CD4-positive, alpha-beta T cell treated with Interleukin-12 subunit alpha and Interleukin-12 subunit beta, for 1 hour (primary cell): ENCODE results near the gene STX2.

Experiments used
- DNase-seq: peaks from one replicate; pipeline ENCODE4 v3.0.0-alpha.2; 2020

STX2 gene

DNA sequence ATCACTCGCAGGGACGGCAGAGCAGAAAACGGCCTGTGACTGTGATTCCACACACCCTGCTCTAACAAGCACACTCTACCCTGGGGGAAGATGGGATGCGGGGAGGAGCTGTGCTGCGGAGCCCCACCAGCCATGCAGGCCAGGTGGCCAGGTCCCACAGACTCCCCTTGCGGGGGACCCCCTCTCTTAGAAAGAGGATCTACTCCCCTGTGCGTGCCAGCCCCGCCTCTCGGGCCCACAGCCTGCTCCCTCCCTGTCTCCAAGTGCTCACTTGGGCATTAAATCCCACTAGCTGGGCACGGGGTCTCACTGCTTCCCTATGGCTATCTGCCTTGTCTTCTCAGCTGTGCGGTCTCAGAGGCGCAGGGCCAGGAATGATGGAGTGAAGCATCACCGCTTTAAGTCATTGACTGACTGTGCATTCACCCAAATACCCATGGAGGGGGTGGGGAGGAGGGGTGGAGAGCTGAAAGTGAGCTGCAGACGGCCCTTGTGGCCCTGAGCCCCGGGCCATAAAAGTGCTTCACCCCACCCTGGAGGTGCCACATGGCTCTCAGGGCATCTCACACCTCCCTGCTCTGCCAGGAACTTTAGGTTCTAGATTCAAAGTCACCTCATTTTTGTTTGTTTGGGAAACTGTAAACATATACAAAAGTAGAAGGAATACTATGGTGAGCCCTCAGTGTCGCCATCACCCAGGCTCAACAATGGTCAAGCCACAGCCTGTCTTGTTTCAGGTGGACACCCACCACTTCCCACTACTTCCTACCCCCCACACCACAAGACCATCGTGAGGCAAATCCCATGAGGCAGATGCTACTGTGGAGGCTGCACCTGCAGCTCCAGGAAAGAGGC, 9.4 kb downstream of the STX2 start:
- no peak for DNase-seq

GRCh38 chr12:130828895-130829294, 10.2 kb downstream of the STX2 start:
- no peak for DNase-seq

- no peak for DNase-seq
Measured at GRCh38 chr12:130827432-130827831, 11.6 kb downstream of the STX2 start.

DNA sequence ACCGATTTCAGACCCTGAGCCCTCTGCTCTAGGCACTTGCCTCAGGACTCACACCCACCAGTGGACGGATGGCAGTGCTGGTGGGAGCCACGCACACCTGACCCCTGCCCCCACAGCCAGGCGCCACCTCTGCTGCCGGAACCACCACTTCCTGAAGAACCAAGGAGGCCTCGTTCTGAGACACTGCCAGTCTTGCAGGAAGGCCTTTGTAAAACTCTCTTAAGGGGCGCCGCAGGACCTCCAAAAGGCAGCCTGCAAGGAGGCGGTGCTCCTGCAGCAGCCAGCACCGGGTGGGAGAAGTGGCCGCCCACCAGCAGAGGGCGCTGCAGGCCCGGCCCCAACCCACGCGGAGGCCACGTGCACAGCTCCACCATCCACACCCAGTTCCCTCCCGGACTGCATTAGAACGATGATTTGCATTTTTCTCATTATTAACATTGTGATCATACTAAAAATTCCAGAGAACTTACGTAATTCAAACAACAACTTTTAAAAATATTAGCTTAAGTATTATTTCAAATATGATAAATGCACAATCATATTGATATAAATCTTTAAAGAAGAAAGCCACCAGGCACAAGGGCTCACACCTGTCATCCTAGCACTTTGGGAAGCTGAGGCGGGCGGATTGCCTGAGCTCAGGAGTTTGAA, 12.8 kb downstream of the STX2 start:
- DNase-seq = peak; percentile 74

DNA sequence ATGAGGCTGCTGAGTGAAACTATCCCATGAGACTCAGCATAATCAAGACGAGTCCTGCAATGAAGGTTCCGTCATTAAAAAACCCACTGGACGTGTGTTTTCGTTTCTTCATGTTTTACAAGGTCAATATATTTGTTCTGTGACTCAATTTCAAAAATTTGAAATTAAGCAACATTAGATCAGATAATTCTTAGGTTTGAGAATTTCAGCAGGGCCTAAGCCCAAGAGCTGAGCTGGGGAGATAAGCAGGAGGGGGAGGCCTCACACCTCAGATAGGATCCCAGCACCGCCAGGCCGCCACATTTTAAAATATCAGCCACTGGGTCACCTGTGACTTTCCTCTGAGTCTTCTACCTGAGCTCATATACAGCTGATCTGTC, 13.3 kb downstream of the STX2 start:
- DNase-seq = no peak

GRCh38 chr12:130819681-130820080, 19.4 kb downstream of the STX2 start:
- DNase-seq = no peak

GRCh38 chr12:130818635-130819576, 20.1 kb downstream of the STX2 start:
- DNase-seq = peak; percentile 75

GRCh38 chr12:130818272-130818634, 20.8 kb downstream of the STX2 start:
- no peak for DNase-seq

DNA sequence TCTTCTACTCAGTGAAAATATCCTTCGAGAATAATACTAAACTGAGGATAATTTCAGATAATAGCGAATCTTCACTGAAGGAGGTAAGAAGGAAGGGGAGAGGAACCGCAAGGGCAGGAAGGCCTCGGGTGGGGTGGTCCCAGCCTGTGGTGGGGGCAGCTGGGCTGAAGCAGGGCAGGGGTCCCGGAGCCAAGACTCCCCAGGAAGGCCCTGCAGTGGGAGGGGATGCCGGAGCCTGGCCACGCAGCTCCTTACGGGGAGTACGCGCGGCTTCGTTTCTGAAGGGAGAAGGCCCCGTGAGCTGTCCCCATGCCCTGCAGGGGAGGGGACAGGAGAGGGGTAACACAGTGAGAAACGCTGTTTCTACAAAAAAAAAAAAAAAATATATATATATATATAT, 21.2 kb downstream of the STX2 start:
- DNase-seq = no peak

- DNase-seq = no peak
Measured at GRCh38 chr12:130816097-130816496, 23.0 kb downstream of the STX2 start.

GRCh38 chr12:130815028-130815741, 23.9 kb downstream of the STX2 start:
- no peak for DNase-seq

GRCh38 chr12:130813949-130814348, 25.1 kb downstream of the STX2 start:
- DNase-seq = no peak

GRCh38 chr12:130813436-130813835, 25.6 kb downstream of the STX2 start:
- DNase-seq = no peak

DNA sequence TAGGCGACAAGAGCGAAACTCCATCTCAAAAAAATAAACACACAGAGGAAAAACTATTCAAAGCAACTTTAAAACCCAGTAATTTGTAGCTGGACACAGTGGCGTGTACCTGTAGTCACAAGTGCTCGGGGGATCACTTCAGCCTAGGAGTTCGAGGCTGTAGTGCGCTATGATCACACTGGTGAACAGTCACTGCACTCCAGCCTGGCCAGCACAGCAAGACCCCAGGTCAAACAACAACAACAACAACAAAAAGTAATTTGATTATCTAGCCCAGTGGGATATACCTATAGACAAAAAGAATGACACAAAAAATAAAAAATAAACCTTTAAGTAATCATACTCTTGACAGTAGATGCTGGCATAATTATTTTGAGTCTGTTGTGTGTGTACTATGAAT, 29.3 kb downstream of the STX2 start:
- no peak for DNase-seq

GRCh38 chr12:130807309-130807708, 31.7 kb downstream of the STX2 start:
- DNase-seq = no peak

- DNase-seq = no peak
Measured at GRCh38 chr12:130806574-130806973, 32.5 kb downstream of the STX2 start.

DNA sequence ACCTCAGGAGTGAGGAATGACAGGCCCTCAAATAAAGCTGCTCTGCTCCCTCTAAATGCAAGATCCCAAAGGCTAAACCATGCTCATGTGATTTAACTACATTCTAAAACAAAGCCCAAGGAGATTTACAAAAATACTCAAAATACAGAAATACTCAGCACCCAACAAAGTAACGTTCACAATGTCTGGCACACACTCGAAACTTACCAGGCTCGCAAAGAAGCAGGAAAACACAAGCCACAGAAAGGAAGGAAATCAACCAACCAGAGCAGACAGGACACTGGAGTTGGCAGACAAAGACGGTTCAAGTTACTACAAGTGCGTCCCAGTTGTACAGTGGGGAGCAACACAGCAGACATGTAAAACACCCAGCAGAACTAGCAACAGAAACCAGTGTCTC, 33.4 kb downstream of the STX2 start:
- no peak for DNase-seq

- DNase-seq = no peak
Measured at GRCh38 chr12:130804216-130804615, 34.8 kb downstream of the STX2 start.

DNA sequence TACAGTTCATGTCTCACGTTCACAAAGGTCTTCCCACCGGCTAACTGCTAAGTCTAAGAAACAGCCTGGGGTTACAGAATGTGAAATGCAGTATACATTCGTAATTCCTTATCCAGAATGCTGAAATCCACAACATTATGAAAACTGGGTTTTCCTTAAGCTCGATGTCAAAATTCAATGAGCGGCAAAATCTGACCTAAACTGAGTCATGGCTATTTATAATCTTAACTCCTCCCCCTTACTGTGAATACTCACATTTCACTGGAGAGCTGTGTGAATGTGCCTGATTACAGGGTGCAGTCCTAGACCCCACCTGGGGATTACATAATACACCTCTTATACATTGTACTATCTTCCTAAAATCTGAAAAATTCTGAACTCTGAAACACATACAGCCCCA, 35.3 kb downstream of the STX2 start:
- no peak for DNase-seq

DNA sequence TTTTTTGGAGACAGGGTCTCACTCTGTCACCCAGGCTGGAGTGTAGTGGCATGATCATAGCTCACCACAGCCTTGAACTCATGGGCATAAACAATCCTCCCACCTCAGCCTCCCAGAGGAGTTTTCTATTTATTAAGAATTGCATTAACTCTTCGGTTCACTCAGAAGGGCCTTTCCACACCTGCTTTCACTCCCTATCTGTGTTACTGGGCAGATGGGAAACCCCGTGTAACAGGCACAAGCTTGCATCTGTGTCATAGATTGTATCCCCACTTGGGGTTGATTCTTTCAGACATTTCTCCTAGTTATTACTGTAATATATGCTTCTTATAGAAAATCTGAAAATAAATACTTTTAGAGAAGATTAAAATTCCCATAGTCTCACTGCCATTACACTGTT, 38.7 kb downstream of the STX2 start:
- no peak for DNase-seq

- DNase-seq = no peak
Measured at GRCh38 chr12:130799051-130799450, 40.0 kb downstream of the STX2 start.

- DNase-seq = peak; percentile 61
Measured at GRCh38 chr12:130796985-130797686, 41.9 kb downstream of the STX2 start.
